ENCODE results near the gene PRRT1.
A peak's percentile ranks its signal among the peaks of the same experiment; 100 is the strongest.
"Not testable (repeated sequence)": the region's sequence is repeated elsewhere in the genome, so short reads cannot be mapped to it uniquely, and the experiment has no call there.

Gene PRRT1

DNA sequence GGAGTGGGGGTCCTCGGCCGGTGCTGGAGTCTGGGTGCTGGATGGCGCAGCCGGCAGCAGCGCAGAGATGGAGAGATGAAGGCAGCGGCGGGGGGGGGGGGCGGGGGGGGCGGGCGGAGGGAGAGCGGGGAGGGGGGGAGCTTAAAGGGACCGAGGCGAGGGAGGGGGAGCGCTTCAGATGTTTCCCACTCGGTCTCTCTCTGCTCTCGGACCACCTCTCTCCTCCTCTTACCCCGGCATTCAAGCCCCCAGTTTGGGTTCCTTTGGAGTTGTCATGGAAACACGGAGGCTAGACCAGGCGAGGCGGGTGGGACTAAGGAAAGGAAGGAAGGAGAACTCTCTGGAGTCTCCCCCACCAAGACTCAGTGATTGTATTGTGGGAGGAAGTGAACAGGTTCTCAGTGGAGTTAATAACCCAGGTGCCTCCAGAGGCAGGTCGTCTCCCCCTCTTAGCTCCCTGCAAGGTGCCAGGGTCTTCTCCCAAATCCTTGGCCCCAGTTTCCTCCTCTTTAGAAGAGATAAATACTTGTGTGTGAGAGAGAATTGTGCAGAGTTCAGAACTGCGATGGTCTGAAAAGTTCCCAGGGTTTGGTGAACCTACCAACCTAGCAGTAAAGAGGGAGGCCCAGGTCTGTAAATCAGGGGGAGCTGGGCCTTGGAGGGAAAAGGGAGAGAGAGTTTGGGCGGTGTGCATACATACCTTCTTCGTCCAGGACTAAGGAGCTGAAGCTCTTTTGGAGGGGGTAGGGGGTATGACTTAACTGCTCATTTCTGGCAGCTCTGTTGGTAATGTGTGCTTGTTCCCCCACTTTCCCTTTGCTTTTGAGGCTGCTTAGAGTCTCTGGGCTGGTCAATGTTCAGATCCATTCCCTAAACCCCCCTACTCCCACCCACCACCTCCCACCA lies at the start of gene PRRT1:
TSS of gene PRRT1 (minus strand) at position 77 of the 906 bp plus-strand sequence. CDS start 112 bp downstream, outside the sequence.
- DNase-seq (ENCODE audit: low spot score), result no peak

DNA sequence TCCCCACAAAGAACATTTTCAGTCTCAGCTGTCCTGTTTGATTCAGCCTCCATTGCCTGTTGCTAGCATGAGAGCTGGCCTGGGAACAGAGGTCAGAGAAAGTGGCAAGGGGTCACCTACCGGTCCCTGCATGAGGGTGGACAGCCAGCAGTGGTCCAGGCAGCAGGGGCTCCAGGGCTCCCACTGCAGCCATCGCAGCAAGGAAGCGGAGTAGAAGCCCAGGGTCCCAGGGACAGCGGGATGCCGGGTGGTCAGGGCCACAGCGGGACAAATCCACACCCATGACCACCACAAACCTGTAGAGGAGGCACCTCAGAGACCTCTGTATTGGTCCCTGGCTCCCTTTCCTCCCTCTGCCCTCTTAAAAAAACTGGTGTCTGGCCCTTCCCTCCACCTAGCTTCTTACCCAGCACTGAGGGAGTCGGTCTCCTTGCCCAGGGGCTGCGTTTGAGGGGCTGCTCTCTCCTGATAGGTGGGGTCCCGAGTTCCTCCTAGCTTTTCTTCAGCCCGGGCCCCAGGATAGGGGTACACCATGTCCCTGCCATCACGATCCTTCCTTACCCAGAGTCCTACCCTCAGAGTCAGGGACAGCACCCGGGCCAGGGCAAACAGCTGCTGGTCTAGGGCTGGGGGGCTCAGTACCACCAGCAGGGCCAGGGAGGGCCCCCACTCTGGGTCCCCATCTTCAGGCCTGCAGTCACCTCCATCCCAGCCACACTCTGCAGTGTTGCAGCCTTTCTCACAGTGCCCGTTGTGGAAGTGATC lies 49.2 kb upstream of the PRRT1 start:
- no peak for DNase-seq (ENCODE audit: low spot score)

DNA sequence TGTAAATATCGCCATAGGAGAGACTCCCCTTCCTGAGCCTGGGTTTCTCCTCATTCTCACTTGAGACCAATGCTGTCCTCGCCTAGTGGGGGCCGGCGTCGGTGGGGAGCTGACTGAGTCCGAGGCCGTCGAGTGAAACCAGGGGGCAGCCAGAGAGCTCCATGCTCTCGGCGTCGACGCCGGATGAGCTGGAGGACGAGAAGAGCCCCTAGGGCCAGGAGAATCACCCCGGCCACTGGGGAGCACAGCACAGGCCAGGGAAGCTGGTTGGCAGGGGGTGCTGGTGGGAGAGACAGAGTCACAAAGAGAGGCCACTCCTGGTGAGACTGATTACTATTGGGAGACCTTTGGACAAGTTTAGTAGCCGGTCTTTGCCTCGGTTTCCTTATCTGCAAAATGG lies 47.1 kb upstream of the PRRT1 start:
- DNase-seq (ENCODE audit: low spot score), result no peak

DNA sequence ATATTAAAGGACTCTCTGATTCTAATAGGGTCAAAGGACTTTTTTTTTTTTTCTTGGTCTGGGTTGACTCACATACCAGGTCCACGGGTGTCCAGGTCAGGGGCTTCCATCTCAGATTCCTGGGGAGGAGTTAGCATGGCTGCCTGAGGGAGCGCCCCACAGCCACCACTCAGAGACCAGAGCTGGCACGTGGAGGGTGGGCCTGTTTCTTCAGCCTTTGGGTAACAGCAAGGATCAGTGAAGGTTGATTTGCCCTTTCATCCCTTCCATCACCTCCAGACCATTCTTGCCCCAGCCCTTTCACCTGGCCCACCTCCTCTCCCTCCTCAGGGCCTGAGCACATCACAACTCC lies 46.6 kb upstream of the PRRT1 start:
- DNase-seq (ENCODE audit: low spot score), result no peak

DNA sequence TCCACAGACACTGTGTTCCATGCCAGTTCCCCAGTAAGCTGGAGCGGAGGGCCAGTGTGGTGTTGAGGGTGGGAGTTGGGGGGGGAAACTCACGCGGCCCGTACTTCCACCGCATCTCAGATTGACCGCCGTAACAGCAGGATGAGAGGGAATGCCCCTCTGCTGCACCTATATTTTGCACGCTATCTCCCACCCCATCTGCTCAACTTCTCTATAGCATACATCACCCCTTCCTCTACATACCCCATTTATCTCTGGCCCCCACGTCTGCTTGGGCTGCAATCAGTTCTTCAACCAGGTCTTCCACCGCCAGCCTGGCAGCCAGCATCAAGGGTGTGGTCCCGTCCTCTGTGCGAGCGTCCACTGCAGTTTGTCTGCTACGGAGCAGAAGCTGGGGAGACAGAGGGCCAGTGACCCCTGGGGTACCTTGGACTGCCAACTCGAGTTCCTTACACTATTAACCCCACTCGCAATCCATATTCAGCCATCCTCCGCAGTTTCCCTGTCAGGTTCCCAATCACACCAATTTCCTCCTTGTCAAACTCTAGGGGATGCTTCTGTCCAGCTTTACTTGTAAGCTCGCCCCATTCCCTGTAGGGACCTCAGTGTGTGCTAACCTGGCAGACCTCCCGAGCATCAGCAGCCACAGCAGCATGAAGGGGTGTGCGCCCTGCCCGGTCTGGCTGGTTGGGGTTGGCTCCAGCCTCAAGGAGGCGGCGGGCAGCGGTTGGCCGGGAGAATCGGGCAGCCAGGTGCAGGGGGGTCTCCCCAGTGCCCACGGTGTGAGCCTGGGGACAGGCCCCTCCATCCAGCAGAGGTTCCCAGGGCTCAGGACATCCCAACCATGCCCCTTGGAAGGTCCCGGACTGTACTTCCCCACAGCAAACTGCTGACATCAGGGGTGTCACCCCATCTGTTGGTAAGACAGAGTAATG lies 45.2 kb upstream of the PRRT1 start:
- DNase-seq (ENCODE audit: low spot score), result no peak

DNA sequence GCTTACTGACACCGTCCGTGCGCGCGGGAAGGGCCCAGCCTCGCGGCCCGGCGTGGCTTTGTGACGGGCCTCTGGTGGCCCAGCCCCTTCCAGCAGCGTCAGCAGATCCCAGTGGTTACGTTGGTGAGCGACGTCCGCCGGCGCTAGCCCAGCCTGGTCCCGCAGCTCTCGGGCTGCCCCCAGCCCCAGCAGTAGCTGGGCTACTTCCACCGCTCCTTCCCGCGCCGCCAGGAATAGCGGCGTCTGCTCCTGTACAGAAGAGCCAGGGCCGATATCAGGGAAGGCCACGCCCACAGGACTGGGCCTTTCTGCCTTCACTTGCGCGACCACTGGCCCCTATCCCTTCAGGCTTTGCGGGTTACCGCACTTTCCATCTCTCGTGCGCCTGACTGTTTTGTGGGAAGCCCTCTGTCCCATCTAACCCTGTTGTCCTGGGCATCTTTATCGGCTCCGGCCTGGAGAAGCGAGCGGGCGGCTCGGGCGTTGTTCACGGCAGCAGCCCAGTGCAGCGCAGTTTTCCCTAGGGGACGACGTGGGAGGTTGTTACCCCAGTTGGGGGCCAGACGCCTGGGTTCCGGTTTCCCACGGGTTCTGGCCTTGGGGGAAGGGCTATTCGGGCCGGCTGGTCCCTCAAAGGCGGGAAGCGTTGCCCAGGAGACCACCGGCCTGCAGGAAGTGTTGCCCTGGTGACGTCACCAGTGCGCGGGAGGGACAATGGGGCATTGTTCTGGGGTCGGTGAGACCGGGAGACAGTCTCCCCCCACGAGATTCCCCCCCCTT lies 44.4 kb upstream of the PRRT1 start:
- peak; percentile 69 for DNase-seq (ENCODE audit: low spot score)

DNA sequence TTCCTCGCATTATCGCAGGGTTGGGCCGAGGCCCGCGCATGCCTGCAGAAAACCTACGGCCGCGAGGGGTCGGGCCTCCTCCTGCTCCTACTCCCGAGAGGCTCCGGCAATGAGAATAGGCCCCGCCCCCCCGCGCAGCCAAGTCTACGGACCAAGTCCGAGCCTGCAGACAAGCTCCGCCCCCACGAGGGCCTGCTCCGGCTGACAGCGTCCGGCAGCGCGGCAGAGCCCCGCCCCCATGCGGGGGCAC lies 43.8 kb upstream of the PRRT1 start:
- DNase-seq (ENCODE audit: low spot score), result peak; percentile 97

DNA sequence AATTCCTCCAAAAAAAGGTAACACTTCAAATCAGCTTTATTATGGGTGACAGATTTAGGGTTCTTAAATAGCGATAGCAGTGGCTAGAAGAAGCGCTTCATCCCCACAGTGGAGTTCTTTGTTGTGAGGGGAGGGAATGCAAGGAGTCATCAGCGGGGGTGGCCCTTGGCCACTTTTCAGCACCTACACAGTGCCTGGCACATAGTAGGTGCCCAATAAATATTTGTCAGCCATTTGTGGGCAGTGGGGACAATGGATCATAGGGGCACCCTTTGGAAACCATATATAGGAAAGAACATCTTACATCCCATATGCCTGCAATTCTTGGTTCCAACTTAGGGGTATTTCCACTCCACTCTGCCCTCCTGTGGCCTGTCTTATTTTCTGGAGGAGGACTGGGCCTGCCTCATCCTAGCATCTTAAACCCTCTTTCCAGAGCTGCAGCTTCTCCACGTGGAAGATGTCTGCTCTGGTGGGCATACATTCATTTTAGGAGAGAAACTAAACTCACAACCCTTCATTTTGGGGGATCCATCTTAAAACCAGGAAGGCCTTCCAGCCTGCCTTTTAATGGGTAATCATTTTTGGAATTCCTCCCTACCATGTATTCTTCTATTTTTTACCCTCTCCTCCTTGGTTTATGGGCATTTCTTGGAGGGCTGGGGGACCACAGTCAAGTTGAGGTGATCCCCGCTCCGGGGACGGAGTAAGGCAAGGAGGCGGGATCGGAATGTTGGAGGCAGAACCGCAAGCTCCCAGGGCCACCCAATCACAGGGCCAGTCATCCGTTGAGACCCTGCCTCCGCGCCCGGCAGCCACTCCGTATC lies 43.3 kb upstream of the PRRT1 start:
- DNase-seq (ENCODE audit: low spot score), result no peak

DNA sequence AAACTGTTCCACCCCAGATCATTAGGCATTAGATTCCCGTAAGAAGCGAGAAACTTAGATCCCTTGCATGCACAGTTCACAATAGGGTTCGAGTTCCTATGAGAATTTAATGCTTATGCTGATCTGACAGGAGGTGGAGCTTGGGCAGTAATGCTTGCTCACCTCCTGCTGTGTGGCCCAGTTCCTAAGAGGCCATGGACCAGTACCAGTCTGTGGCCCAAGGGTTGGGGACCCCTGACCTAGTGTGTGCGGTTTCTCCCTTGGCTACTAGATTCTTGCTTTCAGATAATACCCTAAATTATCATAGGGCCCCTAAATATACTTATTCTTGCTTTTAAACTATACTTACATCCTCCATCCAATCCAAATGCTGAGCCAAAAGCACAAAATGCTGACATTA lies 42.6 kb upstream of the PRRT1 start:
- DNase-seq (ENCODE audit: low spot score), result no peak

DNA sequence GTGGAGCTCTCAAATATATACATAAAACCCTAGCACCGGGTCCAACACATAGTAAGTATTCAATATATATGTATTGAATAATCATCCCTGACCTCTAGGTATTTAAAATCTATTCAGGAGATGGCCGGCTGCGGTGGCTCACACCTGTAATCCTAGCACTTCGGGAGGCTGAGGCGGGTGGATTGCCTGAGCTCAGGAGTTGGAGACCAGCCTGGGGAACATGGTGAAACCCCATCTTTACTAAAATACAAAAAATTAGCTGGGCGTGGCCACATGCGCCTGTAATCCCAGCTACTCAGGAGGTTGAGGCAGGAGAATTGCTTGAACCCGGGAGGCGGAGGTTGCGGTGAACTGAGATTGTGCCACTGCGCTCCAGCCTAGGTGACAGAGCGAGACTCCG lies 41.4 kb upstream of the PRRT1 start:
- DNase-seq (ENCODE audit: low spot score), result not testable (repeated sequence)

DNA sequence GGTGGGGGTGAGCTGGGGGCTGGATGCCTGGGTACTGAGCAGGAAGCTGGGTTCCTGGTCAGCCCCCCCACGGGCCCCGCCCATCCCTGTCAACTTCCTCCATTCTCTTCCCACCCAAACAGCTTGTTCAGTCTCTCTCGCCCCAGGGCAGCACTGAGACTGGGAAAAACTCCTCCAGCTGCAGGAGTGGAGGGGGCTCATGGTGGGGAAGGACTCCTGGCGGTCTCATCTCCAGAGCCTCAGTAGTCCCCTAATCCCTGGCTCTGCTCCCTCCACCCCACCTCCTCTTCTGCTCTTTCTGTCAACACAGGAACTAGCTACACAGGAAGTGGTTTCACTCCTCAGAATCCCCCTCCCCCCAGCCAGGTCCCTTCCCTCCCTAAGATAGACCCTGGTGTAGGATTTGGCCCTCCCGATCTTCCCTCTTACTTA lies 40.9 kb upstream of the PRRT1 start, which contains the start of gene GPSM3:
TSS of gene GPSM3 (minus strand) at position 36 of the 432 bp plus-strand sequence. CDS start 130 bp downstream, outside the sequence.
- no peak for DNase-seq (ENCODE audit: low spot score)

DNA sequence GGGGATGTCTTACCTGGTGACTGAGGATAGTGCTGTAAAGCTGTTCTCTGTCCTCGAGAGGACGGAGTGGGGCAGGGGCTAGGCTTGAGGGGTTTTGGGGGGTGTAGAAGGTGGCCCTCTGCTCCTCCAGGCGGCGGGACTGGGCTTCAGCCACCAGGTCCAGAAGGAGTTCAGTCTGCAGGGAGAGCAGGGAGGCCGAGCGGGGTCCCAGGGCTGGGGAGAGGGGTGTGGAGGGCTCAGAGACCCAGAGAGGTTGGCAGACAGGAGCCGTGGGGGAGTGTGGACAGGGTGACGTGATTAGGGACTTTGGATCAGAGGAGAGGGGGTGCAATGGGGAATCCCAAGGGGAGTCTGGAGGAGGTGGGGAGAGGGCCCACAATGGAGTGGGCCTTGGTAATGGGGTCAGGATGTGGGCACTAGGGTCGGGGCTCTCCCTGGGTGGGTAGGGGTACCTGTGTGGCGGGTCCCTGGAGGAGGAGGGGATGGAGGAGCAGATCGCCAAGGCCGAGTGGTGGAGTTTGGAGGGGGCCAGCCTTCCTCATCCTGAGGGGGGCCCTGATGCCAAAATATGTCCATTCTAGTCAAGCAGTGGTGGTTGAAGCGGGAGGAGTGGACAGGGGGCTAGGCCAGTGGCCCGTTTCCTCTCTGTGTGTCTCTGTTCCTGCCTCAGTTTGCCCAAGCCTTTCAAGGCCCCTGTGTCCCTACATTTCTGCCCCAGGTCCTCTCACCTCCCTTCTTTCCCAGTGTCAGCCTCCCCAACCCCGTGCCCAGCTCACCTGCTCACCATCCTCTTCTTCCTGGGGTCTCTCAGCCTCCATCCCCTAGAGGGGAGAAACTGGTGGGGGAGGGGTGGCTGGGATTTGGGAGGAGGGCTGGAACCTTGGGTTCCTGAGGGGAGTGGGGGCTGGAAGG lies 40.2 kb upstream of the PRRT1 start:
- DNase-seq (ENCODE audit: low spot score), result no peak

DNA sequence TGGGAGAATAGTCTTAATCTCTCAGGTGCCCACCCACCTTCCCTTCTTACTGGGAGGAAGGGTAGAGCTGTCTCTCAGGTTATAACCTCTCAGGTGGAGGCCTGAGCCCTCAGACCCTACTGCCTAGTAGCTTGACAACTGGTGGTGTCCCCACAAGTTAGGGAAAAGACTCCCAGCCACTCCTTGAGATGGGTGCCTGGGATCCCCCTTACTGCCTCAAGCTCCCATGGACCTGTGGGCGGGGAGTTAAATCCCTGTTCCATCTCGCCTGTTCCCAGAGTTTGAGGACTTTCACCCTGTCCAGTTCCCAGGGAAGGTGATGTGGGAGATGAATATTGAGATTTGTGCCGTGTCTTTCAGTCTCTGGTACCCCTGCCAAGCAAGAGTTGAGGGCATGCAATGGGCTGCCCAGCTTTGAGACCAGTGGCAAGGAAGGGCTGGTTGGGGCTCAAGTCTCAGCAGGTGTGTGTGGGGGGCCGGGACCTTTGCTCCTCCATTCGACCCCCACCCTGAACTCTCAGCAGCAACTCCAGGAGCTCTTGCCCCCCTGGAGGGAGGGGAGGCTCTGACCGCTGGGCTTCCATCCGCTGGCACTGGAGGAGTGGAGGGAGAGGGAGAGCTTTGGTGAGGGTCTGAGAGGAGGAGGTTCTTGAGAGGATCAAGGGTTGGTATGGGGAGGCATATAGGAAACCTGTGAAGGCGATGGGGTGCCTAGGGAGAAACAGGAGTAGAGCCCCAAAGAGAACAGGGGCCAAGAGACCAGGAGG lies 39.4 kb upstream of the PRRT1 start:
- no peak for DNase-seq (ENCODE audit: low spot score)

DNA sequence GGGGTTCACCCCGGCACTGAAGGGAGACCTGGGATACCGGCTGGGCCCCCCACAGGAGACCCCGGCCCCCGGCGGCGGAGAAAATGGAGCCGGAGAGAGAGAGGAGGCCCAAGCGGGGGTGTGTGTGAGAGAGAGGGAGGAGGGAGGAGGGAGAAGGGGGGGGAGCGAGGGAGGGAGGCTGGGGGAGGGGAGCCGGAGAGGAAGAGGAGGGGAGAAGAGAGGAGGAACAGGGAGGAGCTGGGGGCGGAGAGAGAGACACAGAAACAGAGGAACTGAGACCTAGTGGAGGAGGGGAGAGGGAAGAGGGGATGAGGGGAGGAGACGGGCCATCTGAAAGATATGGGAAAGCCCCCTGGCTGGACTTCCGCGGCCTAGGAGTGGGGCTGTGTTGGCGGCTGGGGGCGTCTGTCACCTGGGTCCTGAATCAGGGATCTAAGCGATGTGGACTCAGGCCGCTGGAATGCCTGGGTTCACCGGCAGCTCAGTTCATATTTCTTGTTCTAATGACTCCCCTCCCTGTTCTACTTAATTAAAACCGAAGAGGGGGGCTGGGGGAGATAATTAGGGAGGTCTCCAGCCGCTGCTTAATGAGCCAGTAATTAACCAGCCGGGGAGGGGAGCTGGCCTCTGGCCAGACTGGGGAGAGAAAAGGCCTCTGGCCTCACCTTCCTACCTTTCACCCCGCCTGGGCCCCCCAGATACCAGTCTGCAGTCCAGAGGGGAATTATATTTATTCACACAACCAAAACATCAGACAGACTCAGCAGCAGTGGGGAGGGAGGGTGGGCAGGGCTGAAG lies 38.5 kb upstream of the PRRT1 start, which contains the start of gene PBX2:
TSS of gene PBX2 (minus strand) at position 149 of the 798 bp plus-strand sequence. CDS start 287 bp downstream, outside the sequence.
- peak; percentile 78 for DNase-seq (ENCODE audit: low spot score)

DNA sequence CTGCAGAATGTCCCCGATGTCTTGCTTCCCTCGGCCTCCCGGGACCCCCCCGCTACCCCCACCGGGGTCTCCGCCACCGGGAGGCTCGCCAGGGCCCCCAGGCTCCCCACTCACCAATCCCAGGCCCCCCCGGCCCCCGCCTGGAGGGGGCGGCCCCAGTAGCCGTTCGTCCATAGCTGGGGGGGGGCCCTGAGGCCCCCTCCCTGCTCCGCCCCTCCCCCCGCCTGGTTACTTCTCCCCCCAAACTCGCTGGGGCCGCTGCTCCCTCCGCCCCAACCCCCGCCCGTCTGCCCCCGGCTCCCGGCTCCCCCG lies 38.0 kb upstream of the PRRT1 start:
- no peak for DNase-seq (ENCODE audit: low spot score)

DNA sequence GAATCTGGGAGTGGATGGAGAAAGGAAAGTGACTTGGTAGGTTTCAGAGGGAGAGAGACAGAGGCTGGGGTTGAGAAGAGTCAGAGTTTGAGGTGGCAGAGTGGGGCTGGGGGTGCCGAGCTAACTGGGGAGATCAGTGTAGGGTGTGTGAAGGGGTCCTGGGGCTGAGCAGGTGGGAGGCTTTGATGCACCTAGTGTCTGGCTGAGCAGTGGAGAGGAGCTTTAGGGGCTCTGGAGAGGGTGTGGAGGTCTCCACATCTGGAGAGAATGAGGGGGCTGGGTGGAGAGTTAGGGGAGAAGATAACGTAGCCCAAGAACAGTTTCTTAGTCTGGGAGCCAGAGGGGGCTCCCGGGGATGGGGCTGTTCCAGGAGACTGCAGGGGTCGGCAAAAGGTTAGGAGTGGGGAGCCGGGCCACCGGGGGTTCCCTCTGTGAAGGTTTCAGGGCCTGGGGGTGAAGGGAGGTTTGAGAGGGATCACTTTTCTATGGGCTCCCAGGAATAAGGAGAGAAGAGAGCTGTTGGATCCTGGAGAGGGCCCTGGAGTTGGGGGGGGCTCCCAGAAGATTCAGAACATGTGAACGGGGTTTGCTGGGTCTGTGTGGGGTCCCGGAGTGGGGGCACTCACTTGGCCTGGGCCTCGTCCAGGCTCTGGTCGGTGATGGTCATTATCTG lies 37.5 kb upstream of the PRRT1 start:
- DNase-seq (ENCODE audit: low spot score), result no peak

DNA sequence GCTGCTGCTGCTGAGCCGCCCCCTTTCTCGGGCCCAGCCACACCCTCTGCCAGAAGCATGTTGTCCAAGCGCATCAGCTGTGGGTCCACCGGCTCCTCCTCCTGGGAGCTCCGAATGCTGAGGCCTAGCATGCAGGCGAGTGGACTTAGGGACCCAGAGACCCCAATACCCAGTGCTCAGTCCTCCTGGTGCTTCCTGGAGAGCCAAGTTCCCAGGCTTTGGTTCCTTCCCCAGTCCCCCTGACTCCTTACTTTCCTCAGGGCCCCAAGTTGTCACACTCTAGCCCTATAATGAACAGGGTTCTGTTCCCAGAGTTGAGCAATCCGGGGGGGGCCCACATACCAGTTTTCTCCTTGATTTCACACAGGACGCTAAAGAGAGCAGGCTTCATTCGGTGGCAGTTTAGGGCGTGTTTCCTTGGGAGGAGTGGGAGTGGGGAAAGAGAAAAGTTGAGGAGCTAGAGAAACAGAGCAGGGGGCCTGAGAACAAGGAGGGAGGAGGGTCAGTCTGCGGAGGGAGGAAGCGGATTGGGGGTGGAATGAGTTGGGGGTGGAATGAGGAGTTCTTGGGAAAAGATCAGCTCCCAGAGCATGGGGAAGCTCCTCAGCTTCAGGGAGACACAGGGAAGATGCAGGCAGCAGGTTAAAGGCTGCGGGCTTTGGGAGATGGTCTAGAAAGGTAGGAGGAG lies 36.8 kb upstream of the PRRT1 start:
- no peak for DNase-seq (ENCODE audit: low spot score)
